Hepatocyte (in vitro differentiated cells): Measurements from ENCODE around the gene PABPN1. TPM values are rescaled to one million over a fixed set of nuclear protein-coding genes. Genes with fewer than 3 reads are reported as not detected.

Experiments
- DNase-seq: peaks from one replicate; pipeline ENCODE4 v3.0.0-alpha.2; 2016; ENCODE audit warnings: low spot score
- H2AFZ ChIP-seq: fragments of 200-600 bp; sonication (generic); 2 replicates; pipeline ENCODE4 v1.6.0; 2016; ENCODE audit warnings: antibody characterized with exemption, mild to moderate bottlenecking
- H3K27ac ChIP-seq: fragments of 200-600 bp; sonication (generic); 2 replicates; pipeline ENCODE4 v1.5.1; 2016; ENCODE audit warnings: mild to moderate bottlenecking
- H3K27me3 ChIP-seq: fragments of 200-600 bp; sonication (generic); 2 replicates; pipeline ENCODE4 v1.6.1; 2016
- H3K36me3 ChIP-seq: fragments of 200-600 bp; sonication (generic); replicated peaks from 2 replicates; pipeline ENCODE4 v1.5.1; 2016; ENCODE audit warnings: low read depth; ENCODE audit not compliant: insufficient read depth
- H3K4me1 ChIP-seq: fragments of 200-600 bp; sonication (generic); 2 replicates; pipeline ENCODE4 v1.5.1; 2016; ENCODE audit warnings: mild to moderate bottlenecking, moderate library complexity; ENCODE audit not compliant: insufficient read depth
- H3K4me2 ChIP-seq: fragments of 200-600 bp; sonication (generic); 2 replicates; pipeline ENCODE4 v1.6.0; 2016
- H3K4me3 ChIP-seq: fragments of 200-600 bp; sonication (generic); 2 replicates; pipeline ENCODE4 v1.5.1; 2016; ENCODE audit warnings: mild to moderate bottlenecking
- H3K79me2 ChIP-seq: fragments of 200-600 bp; sonication (generic); 2 replicates; pipeline ENCODE4 v1.6.0; 2017; ENCODE audit warnings: mild to moderate bottlenecking
- H3K9me2 ChIP-seq: fragments of 200-600 bp; sonication (generic); replicated peaks from 2 replicates; pipeline ENCODE4 v1.6.0; 2017; ENCODE audit warnings: mild to moderate bottlenecking; ENCODE audit not compliant: insufficient read depth
- H3K9me3 ChIP-seq: fragments of 200-600 bp; sonication (generic); 2 replicates; pipeline ENCODE4 v1.5.1; 2016; ENCODE audit warnings: low read depth, mild to moderate bottlenecking
- H4K20me1 ChIP-seq: fragments of 200-600 bp; sonication (generic); 2 replicates; pipeline ENCODE4 v1.6.0; 2016; ENCODE audit warnings: mild to moderate bottlenecking; ENCODE audit not compliant: insufficient read depth, poor library complexity, severe bottlenecking
- EZH2 ChIP-seq: fragments of 200-600 bp; sonication (generic); IDR thresholded peaks from 2 replicates; pipeline ENCODE4 v1.6.1; 2016; ENCODE audit warnings: antibody characterized with exemption, mild to moderate bottlenecking, borderline replicate concordance
- EZH2phosphoT487 ChIP-seq: fragments of 200-600 bp; sonication (generic); IDR thresholded peaks from one replicate; pipeline ENCODE4 v1.6.1; 2018; ENCODE audit warnings: antibody characterized with exemption, mild to moderate bottlenecking, low read depth, moderate library complexity; ENCODE audit not compliant: unreplicated experiment, severe bottlenecking
- WGBS: methylation state at CpG from one replicate; pipeline ENCODE4 v1.1.6; 2016; ENCODE audit warnings: low lambda C conversion rate; ENCODE audit errors: missing lambda C conversion rate; 5-methylcytosine and 5-hydroxymethylcytosine counted together
- polyA plus RNA-seq: library from polyadenylated mRNA; unstranded; fragments of >200 nt; fragmentation: Nextera tagmentation; extraction: Ambion mirVana; gene quantifications from 2 replicates; pipeline ENCODE4 v1.2.1, GENCODE V29; 2016
- total RNA-seq: library from RNA; depleted of rRNA; stranded (reverse); fragments of >200 nt; gene quantifications from 2 replicates; pipeline ENCODE4 v1.2.3, GENCODE V29; 2014
- TF ChIP-seq, protein P1 (sequence below): fragments of 200-600 bp; sonication (generic); IDR thresholded peaks from 2 replicates; pipeline ENCODE4 v1.5.1; 2016; ENCODE audit warnings: antibody characterized with exemption, mild to moderate bottlenecking; ENCODE audit not compliant: poor library complexity

Gene PABPN1
- total and polyA plus RNA-seq, 2 experiments from 2014 or later, result 116 to 213 TPM

- no peaks in the 10 kb centered on the region for H4K20me1 ChIP-seq
- no peak overlapping the region for H3K4me3 ChIP-seq
- H3K4me2 ChIP-seq, result no peak overlapping the region
- no peak for DNase-seq
- no peak overlapping the region for H2AFZ ChIP-seq
- no peaks in the 10 kb centered on the region for H3K9me2 ChIP-seq
- H3K4me1 ChIP-seq, result peaks cover 15% of the 10 kb centered on the region
- H3K79me2 ChIP-seq, result peaks cover 4% of the 10 kb centered on the region
- no peaks in the 10 kb centered on the region for H3K36me3 ChIP-seq
- H3K27me3 ChIP-seq, result peaks cover 3% of the 10 kb centered on the region
- H3K9me3 ChIP-seq, result no peaks in the 10 kb centered on the region
- WGBS, result 92% methylated on average over 7 of the region's 7 CpGs
- TF ChIP-seq EZH2phosphoT487, result no peak
- H3K27ac ChIP-seq, result no peak overlapping the region
These were observed 25.1 kb upstream of the PABPN1 start for GRCh38 chr14:23296012-23296777.

DNA sequence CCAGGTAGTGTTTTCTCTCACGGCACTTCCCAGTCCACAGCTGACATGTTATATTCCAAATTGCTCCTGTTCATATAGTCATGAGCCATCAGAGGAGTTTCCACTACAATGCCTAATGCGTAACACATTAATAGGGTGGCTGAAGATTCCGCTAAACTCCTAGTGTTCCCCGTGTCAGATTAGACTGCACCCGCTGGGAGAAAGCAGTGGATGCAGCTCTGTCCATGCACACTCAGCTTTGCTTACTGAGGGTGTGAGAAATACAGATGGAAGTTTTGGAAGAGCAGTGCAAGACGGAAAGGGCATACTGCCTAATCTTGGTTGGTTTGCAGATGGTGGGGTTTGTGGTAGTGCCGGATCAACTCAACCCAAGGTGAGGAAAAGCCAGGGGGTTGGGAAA, 24.2 kb upstream of the PABPN1 start:
- Histone ChIP-seq H3K4me2 (no peak overlapping the region), H3K4me3 (no peak overlapping the region), H3K9me2 (no peaks in the 10 kb centered on the region), H3K4me1 (peaks cover 15% of the 10 kb centered on the region), H3K27ac (no peak overlapping the region), H3K27me3 (peaks cover 3% of the 10 kb centered on the region), H4K20me1 (no peaks in the 10 kb centered on the region), H3K79me2 (peaks cover 4% of the 10 kb centered on the region), H3K36me3 (no peaks in the 10 kb centered on the region), H2AFZ (no peak overlapping the region), H3K9me3 (no peaks in the 10 kb centered on the region)
- no peak for DNase-seq
- WGBS, result 84% methylated on average over 7 of the region's 7 CpGs
- TF ChIP-seq EZH2phosphoT487, result no peak
- TF ChIP-seq, protein P1, sequence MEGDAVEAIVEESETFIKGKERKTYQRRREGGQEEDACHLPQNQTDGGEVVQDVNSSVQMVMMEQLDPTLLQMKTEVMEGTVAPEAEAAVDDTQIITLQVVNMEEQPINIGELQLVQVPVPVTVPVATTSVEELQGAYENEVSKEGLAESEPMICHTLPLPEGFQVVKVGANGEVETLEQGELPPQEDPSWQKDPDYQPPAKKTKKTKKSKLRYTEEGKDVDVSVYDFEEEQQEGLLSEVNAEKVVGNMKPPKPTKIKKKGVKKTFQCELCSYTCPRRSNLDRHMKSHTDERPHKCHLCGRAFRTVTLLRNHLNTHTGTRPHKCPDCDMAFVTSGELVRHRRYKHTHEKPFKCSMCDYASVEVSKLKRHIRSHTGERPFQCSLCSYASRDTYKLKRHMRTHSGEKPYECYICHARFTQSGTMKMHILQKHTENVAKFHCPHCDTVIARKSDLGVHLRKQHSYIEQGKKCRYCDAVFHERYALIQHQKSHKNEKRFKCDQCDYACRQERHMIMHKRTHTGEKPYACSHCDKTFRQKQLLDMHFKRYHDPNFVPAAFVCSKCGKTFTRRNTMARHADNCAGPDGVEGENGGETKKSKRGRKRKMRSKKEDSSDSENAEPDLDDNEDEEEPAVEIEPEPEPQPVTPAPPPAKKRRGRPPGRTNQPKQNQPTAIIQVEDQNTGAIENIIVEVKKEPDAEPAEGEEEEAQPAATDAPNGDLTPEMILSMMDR, result no peak

DNA sequence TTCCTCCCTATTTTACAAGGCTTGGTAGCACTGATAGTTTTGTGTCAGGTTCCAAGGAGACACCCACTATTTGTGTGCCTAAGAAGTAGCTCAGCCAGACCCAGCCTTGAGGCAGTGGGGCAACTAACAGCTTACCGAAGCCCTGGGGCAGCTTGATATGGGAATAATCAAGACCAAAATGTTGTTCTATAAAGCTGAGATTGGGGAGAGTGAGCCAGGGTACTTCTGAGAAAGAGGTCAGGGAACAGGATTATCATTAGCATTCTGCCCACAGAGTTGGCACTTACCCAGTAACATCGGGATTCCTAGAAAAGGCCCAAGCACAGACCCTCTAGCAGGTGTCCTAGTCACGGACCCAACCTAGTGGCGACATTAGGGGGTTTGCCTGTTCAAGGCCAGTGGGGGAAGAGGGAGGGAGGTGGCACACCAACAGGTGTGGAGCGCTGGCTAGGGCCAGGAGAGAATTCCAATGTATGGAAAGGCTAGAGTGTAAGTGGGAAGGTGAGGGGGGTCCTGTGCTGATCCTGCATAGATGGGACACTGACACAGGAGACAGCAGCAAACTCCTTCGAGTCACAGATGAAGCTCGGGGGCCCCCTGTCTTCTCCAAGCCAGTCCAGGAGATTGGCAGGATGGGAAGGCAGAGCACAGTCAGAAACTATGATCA, 23.5 kb upstream of the PABPN1 start:
- Histone ChIP-seq H3K4me1 (peaks cover 15% of the 10 kb centered on the region), H3K36me3 (no peaks in the 10 kb centered on the region), H3K9me3 (no peaks in the 10 kb centered on the region), H3K9me2 (no peaks in the 10 kb centered on the region), H2AFZ (no peak overlapping the region), H3K4me2 (no peak overlapping the region), H3K27me3 (peaks cover 3% of the 10 kb centered on the region), H3K27ac (no peak overlapping the region), H4K20me1 (no peaks in the 10 kb centered on the region), H3K4me3 (no peak overlapping the region), H3K79me2 (peaks cover 4% of the 10 kb centered on the region)
- TF ChIP-seq EZH2 (no peak), EZH2phosphoT487 (no peak)
- TF ChIP-seq, protein P1, result no peak
- WGBS, result 93% methylated on average over 7 of the region's 7 CpGs
- DNase-seq, result no peak
